GM12878 (cell line): ENCODE results near the gene RNF38.
"Not testable (repeated sequence)": the region's sequence is repeated elsewhere in the genome, so short reads cannot be mapped to it uniquely, and the experiment has no call there.

Source experiments
- CBFB ChIP-seq: IDR thresholded peaks from 2 replicates; pipeline ENCODE4 v1.6.1; 2016; ENCODE audit warnings: antibody characterized with exemption, low read depth
- TF ChIP-seq, protein P1 (sequence below), 3 experiments: IDR thresholded peaks in 2 of 3; conservative IDR thresholded peaks in 1 of 3; 2 replicates each; pipeline ENCODE4 v1.5.1; 2011; ENCODE audit warnings: low read depth in 3 of 3, low read length in 3 of 3, mild to moderate bottlenecking in 3 of 3, control low read depth in 2 of 3, moderate library complexity in 2 of 3, inconsistent platforms in 1 of 3, mixed read lengths in 1 of 3; ENCODE audit not compliant: control insufficient read depth in 2 of 3, insufficient read depth in 1 of 3; ENCODE audit errors: extremely low read depth in 1 of 3

DNA sequence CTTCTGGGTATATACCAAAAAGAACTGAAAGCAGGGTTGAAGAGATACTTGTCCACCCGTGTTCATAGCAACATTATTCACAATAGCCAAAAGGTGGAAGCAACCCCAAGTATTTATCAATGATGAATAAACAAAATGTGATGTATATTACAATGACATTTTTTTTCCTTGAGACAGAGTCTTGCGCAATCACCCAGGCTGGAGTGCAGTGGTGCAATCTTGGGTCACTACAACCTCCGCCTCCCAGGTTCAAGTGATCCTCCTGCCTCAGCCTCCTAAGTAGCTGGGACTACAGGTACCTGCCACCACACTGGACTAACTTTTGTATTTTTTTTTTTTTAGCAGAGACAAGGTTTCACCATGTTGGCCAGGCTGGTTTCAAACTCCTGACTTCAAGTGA is 11.3 kb upstream of the RNF38 start:
- TF ChIP-seq CBFB, result not testable (repeated sequence)
- TF ChIP-seq, protein P1, sequence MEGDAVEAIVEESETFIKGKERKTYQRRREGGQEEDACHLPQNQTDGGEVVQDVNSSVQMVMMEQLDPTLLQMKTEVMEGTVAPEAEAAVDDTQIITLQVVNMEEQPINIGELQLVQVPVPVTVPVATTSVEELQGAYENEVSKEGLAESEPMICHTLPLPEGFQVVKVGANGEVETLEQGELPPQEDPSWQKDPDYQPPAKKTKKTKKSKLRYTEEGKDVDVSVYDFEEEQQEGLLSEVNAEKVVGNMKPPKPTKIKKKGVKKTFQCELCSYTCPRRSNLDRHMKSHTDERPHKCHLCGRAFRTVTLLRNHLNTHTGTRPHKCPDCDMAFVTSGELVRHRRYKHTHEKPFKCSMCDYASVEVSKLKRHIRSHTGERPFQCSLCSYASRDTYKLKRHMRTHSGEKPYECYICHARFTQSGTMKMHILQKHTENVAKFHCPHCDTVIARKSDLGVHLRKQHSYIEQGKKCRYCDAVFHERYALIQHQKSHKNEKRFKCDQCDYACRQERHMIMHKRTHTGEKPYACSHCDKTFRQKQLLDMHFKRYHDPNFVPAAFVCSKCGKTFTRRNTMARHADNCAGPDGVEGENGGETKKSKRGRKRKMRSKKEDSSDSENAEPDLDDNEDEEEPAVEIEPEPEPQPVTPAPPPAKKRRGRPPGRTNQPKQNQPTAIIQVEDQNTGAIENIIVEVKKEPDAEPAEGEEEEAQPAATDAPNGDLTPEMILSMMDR (IDR thresholded peaks at IDR 0.05 in 2 of 3, conservative IDR thresholded peaks at IDR 0.05 in 1 of 3; ENCODE audit: control insufficient read depth in 2 of 3, extremely low read depth in 1 of 3, insufficient read depth in 1 of 3, low read depth in 3 of 3, low read length in 3 of 3), result not testable (repeated sequence)
